Dermis microvascular lymphatic vessel endothelial cell (primary cell): ENCODE measurements around the gene USP31. TPM values are rescaled to one million over a fixed set of nuclear protein-coding genes. Genes with fewer than 3 reads are reported as not detected.
"Not testable (repeated sequence)": the region's sequence is repeated elsewhere in the genome, so short reads cannot be mapped to it uniquely, and the experiment has no call there.

Experiments
- DNase-seq, 2 donors: peaks; one replicate each; pipeline versions ENCODE4 v3.0.0 to v3.0.0-alpha.2; 2010; ENCODE audit warnings: low read depth in 2 of 2
- total RNA-seq: library from RNA; depleted of rRNA; stranded (reverse); fragments of >200 nt; gene quantifications from 2 replicates; pipeline ENCODE4 v1.2.1, GENCODE V29; 2014

Gene USP31
- total RNA-seq, 1 donor from 2014 or later = 15.0 TPM

- DNase-seq = no peak
Observed at GRCh38 chr16:23160082-23160481, 10.8 kb upstream of the USP31 start.

GRCh38 chr16:23158114-23158513 is 8.9 kb upstream of the USP31 start:
- no peak for DNase-seq

DNA sequence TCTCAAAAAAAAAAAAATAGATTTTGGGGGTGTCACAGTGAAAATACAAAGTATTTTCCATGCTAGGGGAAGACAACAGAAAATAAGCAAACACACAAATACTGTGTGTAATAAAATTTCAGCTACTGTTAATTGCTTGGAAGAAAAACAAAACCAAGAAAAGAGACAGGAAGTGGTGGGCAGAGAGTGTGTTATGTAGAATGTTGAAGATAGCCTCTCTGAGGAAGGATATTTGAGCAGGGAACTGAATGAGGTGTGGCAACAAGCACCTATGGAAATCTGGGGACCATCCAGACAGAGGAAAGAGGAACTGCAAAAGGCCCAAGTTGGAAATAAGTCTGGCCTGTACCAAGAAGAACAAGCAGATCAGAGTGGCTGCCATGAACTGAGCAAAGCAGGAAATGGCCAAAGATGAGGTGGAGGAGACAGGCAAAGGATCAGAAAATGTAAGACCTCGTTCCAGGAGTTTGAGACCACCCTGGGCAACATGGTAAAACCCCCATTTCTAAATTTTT is 7.8 kb upstream of the USP31 start:
- DNase-seq = no peak

- DNase-seq = no peak
Observed at GRCh38 chr16:23156110-23156509, 6.9 kb upstream of the USP31 start.

- peak in 1 of 2 donors; percentile 39 for DNase-seq
Observed at GRCh38 chr16:23155445-23156049, 6.3 kb upstream of the USP31 start.

- DNase-seq = no peak
Observed at GRCh38 chr16:23152386-23153178, 3.3 kb upstream of the USP31 start.

DNA sequence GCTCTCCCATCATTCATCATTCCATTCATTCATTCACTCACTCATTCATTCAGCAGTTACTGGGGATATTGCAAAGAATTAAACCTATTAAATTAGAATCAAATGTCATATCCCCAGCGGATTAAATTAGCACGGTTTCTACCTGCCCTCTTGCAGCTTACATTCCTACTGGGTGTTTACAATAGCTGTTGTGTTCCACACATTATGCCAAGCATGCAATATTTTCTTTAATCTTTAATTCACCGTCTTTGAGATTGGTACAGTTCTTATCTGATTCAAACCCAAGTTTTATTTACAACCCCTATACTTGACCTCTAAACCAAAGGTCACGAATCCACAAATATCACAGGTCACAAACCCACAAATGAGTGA is 727 bp upstream of the USP31 start:
- DNase-seq = no peak

DNA sequence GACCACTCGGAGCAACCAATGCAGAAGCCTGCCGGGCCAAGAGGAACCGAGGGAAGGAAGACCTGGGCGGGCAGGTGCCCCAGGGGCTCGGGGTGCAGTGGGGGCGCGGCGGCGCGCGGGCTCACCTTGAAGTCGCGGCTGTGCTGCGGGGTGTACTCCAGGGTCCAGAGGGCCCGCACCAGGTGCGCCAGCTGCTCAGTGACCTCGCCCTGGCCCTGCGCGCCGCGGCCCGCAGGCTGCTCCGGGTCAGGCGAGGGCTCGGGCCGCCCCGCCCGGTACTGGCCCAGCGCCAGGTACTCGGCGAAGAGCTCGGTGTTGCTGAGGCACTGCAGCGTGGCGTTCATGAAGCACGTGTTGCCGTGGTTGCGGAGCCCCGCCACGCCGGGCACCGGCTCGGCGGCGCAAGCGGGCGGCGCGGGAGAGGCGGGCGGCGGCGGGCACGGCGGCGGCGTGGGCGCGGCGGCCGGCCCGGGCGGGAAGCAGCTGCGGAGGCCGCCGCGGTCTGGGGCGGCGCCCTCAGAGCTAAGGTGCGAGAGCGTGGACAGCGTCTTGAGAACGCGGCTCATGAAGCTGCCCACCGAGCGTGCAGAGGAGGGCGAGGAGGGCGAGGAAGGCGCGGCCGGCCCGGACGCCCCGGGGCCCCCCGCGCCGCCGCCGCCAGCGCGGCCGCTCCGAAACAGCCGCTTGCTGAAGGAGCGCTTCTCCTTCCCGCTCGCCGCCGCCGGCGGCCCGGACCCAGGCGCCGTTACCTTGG is 562 bp downstream of the USP31 start:
- DNase-seq = peak; percentile 60 to 79

DNA sequence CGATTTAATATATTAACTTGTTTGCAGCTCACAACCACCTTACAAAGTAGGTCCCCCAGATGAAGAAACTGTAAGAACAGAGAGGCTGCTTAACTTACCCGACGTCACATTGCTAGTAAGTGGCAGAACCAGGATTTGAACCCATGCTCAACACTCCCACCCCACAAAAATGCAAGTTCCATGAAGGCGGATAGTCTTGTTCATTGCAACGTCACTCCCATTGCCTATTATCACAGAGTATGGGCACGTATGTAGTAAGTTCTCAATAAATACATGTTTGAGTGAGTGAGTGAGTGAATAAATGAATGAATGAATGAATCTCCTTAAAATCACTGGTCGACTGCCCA is 1.1 kb downstream of the USP31 start:
- DNase-seq = peak in 1 of 2 donors; percentile 38

DNA sequence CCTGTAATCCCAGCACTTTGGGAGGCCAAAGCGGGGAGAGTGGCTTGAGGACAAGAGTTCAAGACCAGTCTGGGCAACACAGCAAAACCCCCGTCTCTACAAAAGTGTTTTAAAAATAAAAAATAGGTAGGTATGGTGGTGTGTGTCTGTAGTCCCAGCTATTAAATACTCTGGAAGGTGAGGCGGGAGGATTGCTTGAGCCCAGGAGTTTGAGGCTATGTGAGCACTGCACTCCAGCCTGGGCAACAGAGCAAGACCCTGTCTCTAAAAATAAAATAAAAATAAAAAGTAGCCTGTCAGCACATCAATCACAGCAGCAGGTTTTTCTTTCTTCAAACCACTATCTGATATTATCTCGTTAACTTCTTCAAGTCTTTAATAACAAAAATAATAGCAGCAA is 1.6 kb downstream of the USP31 start:
- DNase-seq = no peak

GRCh38 chr16:23146877-23147601 is 2.2 kb downstream of the USP31 start:
- DNase-seq = peak in 1 of 2 donors; percentile 54

DNA sequence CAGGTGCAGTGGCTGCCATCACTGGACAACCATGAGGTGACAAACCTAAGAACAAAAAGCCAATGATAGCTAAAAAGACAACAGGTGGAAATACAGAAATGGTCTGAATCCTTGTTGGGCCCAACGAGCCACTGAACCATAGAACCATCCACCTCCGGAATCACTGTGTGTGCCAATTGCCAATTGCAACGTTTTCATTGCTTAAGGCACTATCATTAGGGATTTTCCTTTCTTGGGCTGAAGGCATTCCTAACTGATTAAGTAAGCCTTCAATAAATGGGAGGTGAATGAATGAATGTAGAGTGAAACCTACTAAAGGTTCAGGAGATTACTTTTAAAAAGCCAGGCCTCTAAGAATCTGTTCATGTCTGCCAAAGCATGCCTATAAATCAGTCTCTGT is 3.6 kb downstream of the USP31 start:
- peak in 1 of 2 donors; percentile 58 for DNase-seq

GRCh38 chr16:23145186-23145585 is 4.1 kb downstream of the USP31 start:
- DNase-seq = no peak

GRCh38 chr16:23144393-23144792 is 4.9 kb downstream of the USP31 start:
- not testable (repeated sequence) for DNase-seq

GRCh38 chr16:23143391-23143790 is 5.9 kb downstream of the USP31 start:
- DNase-seq = no peak

DNA sequence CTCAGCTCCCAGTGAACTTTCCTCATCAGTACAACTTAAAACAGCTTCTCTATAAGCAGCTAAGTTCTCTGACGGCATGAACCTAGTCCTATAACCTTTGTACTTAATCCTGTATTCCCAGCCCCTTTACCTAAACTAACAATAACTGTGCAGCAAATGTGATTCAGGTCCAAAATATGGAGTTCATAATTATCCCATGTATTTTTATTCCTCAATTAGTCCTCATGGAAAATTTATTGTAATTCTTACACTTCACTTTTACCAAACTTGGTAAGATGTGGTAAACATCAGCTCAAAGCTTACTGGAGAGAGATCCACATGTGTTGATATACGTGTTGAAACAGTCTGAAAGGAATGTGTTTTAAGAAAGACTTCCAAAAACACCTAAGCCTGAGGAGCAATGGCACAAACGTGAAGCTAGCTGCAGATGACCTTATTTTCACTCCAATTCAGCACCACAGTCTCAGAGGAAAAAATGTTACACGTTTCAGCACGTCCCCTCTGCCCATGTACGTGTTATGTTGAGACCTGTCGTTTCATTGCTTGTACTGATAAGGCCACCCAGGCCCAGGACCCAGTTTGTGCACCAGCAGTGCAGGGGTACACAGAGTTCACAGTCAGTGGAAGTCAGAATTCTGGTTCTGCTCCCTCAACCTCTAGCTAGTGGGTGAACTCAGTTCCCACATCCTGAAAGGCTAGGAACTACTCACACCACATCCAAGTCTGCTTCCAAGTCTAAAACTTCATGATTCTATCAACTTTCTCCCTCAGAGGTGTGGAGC is 7.1 kb downstream of the USP31 start:
- DNase-seq = peak in 1 of 2 donors; percentile 25

DNA sequence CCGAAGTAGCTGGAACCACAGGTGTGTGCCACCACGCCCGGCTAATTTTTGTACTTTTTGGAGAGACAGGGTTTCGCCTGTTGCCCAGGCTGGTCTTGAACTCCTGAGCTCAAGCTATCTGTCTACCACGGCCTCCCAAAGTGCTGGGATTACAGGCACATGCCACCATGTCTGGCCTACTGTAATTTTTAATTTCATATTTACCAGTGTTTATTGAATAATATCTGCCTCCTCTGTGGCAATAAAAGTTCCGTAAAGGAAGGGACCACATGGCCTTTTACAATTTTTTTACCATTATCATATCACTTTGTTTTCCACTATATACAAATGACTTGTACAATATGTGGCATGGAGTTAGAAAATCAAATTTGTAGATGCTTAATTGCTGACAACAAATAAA is 7.8 kb downstream of the USP31 start:
- no peak for DNase-seq

DNA sequence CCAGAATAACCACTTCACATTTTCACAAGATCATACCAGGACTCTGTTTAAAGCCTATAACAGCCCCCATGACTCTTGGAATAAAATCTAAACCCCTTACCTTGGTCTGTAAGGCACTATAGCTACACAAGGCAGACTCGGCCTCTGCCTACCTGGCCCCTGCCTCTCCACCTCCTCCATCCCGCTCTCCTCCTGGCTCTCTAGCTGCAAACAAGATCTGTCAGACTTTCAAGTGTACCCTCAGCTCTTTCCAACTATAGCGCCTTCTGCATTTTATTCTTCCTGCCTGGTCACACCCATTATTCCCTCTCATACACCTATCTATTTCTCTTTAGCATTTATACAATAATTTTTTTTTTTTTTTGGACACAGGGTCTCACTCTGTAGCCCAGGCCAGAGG is 8.2 kb downstream of the USP31 start:
- no peak for DNase-seq

DNA sequence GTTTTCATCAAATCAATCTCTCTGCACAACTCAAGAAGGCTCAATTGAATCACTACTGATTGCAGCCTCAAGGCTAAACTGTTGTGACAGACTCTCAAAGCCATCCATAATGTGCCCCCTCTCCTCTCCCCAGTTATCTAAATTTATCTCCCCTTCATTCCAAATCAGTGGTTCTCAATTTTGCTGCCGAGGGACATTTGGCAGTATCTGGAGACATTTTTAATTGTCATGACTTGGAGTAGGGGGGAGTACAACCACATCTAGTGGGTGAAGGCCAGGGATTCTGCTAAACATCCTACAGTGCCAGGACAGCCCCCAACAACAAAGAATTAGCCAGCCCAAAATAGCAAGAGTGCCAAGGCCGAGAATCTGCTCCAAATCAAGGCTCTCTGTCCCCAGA is 9.1 kb downstream of the USP31 start:
- no peak for DNase-seq

DNA sequence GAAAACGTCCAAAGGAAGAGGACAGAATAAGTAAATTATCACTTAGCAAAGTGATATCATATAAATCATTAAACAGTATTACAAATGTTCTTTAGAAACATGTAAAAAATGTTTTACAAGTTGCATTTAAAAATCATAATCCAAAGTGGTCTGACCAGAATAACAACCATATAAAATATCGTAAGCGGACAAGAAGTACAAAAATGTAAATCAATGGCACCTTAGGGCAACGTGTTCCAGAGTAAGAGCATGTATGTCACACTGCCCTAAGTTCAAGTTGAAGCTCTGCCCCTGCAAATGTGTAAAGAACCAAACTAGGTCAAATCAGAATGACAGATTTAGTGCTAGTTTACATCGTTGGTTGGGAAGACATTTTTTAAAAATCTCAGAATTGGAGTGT is 11.4 kb downstream of the USP31 start:
- DNase-seq = no peak

DNA sequence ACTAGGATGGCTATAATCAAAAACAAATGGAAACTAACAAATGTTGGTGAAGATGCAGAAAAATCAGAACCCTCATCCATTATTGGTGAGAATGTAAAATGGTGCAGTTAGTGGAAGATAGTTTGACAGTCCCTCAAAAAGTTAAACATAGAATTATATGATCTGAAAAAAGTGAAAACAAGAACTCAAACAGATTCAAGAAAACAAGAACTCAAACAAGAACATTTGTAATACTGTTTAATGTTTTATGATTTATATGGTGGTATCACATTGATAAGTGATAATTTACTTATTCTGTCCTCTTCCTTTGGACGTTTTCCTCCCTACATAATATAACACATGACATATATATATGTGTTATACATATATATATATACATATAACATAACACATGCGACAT is 12.0 kb downstream of the USP31 start:
- no peak for DNase-seq
